ENCODE results near the gene DSN1.

DNA sequence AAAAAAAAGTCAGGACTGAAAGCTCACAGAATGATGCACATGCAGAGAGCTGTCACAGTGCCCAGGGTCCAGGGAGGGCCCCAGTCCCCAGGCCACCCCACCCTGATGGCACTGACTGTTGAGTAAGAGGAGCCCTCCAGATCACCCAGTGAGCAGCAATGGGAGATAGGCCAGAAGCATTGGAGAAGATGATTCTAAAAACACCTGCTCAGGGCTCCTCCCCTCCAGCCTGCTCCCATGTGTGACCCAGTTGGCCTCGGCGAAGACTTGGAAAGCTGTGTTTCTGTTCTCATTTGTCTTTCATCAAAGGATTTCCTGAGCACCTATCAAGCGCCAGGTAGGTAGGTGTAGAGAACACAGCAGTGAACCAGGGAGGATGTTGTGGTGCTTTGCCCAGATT, 43.9 kb upstream of the DSN1 start:
- TF ChIP-seq EZH2phosphoT487 (IDR thresholded peaks at IDR 0.05; ENCODE audit: borderline replicate concordance, low read depth) (no peak), EP300 (IDR thresholded peaks at IDR 0.05; ENCODE audit: borderline replicate concordance in 1 of 2, low read depth in 1 of 2, low read length in 1 of 2) (no peak), GATA2 (CRISPR knock-in tag; IDR thresholded peaks at IDR 0.05) (no peak), RAD21 (IDR thresholded peaks at IDR 0.05; ENCODE audit: low read length) (no peak), JUND (IDR thresholded peaks at IDR 0.05) (no peak)
- TF ChIP-seq, protein P1, sequence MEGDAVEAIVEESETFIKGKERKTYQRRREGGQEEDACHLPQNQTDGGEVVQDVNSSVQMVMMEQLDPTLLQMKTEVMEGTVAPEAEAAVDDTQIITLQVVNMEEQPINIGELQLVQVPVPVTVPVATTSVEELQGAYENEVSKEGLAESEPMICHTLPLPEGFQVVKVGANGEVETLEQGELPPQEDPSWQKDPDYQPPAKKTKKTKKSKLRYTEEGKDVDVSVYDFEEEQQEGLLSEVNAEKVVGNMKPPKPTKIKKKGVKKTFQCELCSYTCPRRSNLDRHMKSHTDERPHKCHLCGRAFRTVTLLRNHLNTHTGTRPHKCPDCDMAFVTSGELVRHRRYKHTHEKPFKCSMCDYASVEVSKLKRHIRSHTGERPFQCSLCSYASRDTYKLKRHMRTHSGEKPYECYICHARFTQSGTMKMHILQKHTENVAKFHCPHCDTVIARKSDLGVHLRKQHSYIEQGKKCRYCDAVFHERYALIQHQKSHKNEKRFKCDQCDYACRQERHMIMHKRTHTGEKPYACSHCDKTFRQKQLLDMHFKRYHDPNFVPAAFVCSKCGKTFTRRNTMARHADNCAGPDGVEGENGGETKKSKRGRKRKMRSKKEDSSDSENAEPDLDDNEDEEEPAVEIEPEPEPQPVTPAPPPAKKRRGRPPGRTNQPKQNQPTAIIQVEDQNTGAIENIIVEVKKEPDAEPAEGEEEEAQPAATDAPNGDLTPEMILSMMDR (IDR thresholded peaks at IDR 0.05), result no peak
- TF ChIP-seq, protein P2, sequence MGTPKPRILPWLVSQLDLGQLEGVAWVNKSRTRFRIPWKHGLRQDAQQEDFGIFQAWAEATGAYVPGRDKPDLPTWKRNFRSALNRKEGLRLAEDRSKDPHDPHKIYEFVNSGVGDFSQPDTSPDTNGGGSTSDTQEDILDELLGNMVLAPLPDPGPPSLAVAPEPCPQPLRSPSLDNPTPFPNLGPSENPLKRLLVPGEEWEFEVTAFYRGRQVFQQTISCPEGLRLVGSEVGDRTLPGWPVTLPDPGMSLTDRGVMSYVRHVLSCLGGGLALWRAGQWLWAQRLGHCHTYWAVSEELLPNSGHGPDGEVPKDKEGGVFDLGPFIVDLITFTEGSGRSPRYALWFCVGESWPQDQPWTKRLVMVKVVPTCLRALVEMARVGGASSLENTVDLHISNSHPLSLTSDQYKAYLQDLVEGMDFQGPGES (IDR thresholded peaks at IDR 0.05; ENCODE audit: low read depth, low read length), result no peak
